IPS-NIHi7 (cell line): ENCODE data around the gene SMYD1.

Source experiments
- DNase-seq: peaks from one replicate; pipeline ENCODE4 v3.0.0; 2012; ENCODE audit warnings: mixed read lengths; ENCODE audit errors: extremely low spot score

The SMYD1 gene

DNA sequence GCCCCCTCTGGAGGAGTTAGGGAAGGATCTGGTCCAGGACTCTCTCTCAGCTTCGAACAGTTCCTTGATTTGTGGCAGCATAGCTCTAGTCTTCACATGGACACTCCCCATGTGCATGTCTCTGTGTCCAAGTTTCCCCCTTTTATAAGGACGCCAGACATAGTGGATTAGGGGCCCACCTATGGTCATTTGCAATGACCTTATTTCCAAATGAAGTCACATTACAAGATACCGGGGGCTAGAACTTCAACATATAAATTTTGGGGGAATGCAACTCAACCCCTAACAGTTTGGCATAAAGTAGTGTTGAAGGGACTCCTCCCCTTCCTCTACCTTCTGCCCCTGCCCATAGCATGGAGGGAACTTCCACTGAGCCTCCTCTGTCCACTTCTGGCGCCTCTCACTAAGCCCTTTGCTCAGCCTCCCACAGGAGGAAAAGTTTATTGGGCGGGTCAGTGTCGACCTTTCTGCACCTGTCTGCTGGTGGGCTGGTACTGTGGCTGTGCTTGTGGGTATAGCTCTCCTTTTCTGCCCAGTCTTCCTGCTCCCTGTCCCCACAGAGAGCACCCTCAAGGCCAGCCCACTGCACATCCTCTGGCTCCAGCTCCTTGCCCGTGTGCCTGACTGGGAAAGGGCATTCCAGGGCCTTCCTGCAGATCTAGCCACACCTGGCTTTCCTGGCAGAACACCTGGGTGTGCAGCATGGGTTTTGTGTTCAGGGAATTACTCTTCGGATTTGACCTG lies 54.7 kb downstream of the SMYD1 start:
- DNase-seq = no peak

DNA sequence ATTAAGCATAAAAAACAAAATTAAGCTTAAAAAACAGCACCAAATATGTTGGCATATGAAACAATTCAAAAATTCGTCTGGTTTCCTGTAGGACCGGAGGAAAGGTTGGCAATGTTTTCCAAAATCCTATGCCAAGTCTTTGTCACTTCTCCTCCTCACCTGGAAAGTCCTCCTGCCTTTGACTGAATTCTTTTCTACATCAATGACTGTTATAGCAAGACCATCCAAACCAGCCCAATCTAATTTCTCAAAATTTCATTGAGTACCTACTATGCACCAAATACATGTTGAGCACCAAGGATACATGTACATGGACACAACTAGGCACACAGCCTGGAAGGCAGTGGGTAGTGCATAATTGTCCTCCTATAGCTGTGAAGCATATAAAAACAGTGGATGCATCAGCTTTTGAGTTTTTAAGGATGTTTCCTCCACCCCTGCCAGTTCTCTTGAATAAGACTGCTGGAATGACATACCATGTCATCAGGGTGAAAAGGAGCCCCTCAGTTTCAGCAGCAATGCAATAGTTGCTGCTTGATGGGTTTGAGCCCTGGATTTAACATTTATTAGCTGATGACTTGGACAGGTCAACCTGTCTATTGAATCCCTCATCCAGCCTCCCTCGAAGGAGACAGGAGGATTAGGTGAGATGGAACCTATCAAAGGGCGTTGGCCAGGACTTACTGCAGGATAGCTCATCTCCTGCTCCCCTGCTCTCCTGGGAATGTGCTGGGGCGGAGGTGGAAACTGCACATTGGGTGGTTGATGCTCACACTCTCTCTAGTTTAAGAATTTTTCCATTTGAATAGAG lies 55.7 kb downstream of the SMYD1 start:
- no peak for DNase-seq

DNA sequence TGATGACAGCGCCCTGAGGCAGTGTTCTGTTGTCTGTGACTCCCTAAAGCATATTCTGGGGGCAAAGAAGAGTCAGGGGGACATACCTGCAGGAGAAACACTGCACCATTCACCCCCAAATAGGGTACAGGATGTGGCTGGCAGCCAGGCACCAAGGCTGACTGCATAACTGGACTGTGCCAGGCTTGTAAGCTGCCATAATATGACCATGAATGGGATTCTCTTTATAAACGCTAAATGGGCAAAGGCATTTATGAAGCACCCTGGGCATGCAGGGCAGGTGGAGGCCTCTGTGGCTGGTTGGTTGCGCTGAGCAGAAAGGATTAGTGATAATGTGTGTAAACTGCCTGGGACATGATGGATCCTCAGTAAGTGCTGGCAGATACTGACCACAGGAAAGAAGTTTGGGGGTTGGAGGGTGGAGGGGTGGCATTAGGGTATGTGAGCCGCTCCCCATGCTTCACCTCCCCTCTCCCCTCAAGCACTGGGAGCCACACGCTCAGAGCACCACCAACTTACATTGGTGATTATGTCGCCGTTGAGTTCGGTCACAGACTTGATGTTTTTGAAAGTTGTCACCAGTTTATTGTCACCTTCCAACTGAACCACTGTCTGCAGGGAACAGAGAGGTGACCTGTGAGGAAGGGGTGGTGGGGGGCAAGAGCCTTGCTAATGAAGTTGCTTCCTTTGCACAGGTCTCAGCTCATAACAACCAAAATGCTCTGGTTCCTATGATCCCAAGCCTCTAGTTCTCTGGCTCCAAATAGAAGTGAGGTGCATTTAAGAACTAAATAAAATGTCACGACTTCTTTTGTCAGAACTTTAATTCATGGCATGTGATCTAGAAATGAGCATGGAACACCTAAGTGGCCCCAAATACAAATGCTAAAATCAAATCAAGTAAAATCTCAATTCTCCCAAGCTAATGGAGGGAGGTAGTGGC lies 56.6 kb downstream of the SMYD1 start:
- DNase-seq = no peak

DNA sequence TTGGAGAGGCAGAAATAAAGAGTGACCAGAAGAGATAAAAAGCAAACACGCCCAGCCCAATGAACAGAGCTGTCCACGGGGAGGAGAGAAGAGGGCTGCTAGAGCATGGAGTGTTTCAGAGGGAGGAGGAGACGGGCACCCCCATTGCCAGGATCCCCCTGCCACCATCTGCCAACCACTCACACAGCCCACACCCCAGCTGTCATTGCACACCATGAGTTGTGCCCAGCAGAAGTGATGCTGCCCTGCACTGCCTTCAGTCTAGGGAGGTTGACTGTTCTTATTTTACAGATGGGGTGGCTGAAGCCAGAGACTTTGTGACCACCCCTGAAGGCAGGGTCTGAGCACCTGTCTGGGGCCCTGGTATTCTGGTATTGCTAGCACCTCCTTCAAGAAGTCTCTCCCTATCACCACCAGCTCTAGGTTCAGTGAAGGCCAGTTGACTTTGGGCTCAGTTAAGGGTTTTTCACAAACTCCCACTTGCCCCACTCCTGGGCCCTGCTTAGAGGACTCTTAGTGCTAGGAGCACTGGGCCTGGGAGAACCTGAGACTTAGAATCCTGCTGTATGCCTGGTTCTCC lies 57.8 kb downstream of the SMYD1 start:
- DNase-seq = no peak

GRCh38 chr2:88125924-88126771 lies 58.5 kb downstream of the SMYD1 start:
- DNase-seq = no peak

GRCh38 chr2:88126772-88127637 lies 59.4 kb downstream of the SMYD1 start:
- DNase-seq = no peak

- DNase-seq = no peak
These were observed 59.9 kb downstream of the SMYD1 start for GRCh38 chr2:88127638-88127887.

DNA sequence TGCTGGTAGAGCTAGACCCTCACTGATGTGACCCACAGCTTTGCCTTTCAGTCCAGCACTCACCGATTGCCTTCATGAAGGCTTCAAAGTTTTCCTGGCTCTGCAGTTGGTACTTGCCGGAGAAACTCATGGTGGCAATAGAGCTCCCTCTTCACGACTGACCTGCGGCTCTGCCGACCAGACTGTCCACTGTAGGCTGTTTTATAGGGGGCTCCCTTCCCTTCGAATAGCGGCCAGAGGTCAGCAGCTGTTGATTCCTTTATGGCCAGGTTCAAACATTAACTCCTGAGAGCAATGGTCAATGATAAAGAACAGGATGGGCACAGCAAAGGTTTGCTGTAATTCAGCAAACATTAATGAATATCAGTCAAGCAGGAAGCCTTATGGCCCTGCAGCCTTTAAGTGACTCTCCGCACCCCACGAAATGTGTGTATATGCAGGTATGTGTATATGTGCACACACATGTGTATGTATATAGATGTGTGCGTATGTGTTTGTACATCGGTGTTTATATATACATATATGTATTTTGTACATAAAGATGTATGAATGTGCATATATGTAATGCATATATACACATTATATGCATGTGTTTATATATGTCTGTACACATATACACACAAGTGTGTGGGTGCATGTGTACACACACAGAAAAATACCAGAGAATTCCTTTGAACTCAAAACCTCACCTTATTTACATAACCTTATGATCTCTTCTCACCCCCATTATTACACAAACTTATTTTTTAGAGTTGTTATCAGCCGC lies 60.4 kb downstream of the SMYD1 start, which contains the start of gene FABP1:
Gene FABP1 (minus strand): TSS at position 175 of the 766 bp plus-strand sequence. CDS start 45 bp downstream, at position 130.
- no peak for DNase-seq

GRCh38 chr2:88128654-88129312 lies 61.2 kb downstream of the SMYD1 start:
- DNase-seq = no peak

DNA sequence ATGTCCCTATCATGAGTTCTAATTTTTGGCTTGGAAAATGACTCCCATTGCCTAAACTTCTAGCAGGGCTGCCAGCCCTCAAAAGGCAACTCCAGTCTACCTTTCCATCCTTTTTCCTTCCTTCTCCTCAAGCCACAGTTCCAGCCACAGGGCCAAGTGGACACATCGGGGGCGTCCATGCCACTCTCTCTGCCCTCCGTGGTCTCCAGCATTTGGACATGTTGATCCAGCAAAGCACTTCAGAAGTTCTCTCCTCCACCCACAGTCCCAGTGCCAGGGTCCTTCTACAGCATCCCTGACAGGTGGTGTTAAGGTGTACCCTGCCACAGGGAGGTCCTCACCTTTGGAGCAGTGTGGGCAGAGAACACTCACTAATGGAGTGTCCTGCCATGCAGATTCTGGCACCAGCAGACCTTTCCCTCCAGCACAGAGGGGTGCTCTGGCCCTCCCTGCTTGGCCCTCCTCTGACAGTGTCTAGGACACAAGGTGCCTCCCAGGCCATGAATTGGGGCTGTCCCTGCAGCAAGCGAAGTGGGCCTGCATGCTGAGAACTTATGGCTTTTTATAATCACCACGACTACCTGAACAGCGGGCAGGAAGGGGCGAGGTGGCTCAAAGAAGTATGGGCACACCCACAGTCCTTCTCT lies 61.8 kb downstream of the SMYD1 start:
- DNase-seq = no peak

DNA sequence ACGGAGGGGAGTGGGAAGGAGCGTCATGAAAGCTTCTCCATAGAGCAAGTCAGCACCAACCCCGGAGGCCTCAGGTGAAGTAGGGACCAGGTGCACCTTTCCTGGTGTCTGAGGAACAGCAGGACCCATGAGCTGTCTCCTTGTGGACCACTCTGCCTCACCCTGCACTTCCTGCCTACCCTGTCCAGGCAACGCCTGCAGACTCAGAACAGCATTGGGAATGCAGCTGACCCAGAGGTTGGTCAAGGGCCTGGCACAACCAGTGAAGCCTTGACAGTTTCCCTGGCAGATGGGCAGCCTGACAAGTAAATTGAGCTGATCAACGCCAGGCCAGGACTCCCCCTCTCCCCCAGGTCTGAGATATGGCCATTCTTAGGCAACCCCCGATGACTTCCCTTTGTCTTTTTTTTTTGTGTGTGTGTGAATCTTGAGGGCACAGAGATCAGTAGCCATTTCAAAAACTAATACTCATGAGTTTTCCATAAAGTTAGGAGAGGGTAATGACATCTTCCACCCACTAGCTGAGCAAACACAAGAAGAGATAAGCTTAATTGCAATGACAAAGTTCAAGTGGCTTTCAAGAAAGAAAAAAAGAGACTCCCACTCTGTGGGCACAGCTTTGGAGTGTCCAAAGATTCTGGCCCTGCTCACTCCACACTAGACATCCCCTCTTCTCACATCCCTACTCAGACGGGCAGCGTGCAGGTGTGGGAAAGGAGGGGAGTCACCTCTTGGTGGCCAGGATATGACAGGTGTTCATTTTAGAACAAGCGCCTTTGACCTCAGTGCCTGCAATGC lies 63.8 kb downstream of the SMYD1 start:
- DNase-seq = no peak

DNA sequence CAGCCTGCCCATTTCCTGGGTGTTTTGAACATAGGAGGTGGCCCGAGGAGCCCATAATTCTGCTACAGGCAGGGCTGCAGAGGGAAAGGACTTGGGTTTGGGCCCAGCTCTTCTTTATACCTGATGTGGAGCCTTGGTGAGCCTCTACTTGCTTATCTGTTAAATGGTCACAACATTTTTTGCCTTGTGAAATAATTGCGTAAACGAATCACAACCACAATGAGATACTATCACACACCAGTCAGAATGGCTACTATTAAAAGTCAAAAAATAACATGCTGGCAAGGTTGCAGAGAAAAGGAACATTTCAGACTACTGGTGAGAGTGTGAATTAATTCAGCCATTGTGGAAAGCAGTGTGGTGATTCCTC lies 64.4 kb downstream of the SMYD1 start:
- DNase-seq = no peak

- no peak for DNase-seq
These were observed 66.2 kb downstream of the SMYD1 start for GRCh38 chr2:88133875-88134274.

GRCh38 chr2:88136817-88137216 lies 69.2 kb downstream of the SMYD1 start:
- no peak for DNase-seq

DNA sequence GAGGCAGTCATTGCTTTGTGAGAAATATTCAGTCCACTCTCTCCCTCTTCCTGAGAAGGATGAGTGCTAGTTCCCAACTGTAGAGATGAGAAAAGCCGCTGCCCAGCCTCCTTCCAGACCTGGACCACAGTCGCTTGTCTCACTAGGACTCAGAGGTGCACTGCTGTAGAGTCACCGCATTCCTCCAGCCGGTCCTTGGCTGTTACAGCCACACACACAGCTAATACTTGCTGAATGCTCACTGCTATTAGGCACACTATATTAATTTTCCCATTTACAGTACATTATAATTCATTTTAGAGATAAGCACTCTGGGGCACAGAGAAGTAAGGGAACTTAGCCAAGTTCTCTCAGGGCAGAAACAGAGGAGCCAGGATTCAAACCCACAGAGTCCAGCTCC lies 70.2 kb downstream of the SMYD1 start:
- peak; percentile 8 for DNase-seq

GRCh38 chr2:88139203-88139702 lies 71.6 kb downstream of the SMYD1 start:
- DNase-seq = peak; percentile 4

- DNase-seq = no peak
These were observed 72.2 kb downstream of the SMYD1 start for GRCh38 chr2:88139804-88140203.
